A549 (cell line): ENCODE results near the gene GFY. TPM values are rescaled to one million over a fixed set of nuclear protein-coding genes. Genes with fewer than 3 reads are reported as not detected.

Experiments
- ATAC-seq, 2 experiments: fragments of 200-7000 bp in 1 of 2; fragments of >200 bp in 1 of 2; cut with Nextera tagmentation in 1 of 2; cut with Tn5 transposase in 1 of 2; 3 replicates each; pipeline versions ENCODE4 v1.8.0 to v1.9.1; 2018 to 2020; ENCODE audit warnings: mild to moderate bottlenecking in 1 of 2, moderate library complexity in 1 of 2
- CTCF ChIA-PET: fragments of 300-600 bp; sonication (Branson Sonifier 250); formaldehyde crosslinking; extraction: SDS; loops from one replicate; lab custom pipeline; 2021; ENCODE audit warnings: antibody characterized with exemption, inconsistent platforms; lab: Yijun Ruan, JAX
- POLR2A ChIA-PET: fragments of 350-600 bp; formaldehyde crosslinking; extraction: SDS; loops from one replicate; lab custom pipeline; 2021; ENCODE audit warnings: antibody characterized with exemption, inconsistent platforms; lab: Yijun Ruan, JAX
- DNase-seq, 2 experiments: peaks; one replicate each; pipeline versions ENCODE4 v3.0.0 to v3.0.0-alpha.2; 2011 to 2016; ENCODE audit warnings: low read depth in 1 of 2, low spot score in 1 of 2
- FAIRE-seq: peaks from 2 replicates; lab custom pipeline; 2011; peaks lifted over from hg19 to GRCh38; lab: Jason Lieb, UNC
- H3K27ac ChIP-seq, 2 experiments: fragments of >200 bp; sonication (Bioruptor Twin); formaldehyde crosslinking; 3 replicates each; pipeline ENCODE4 v1.5.1; 2016 to 2017
- H3K4me1 ChIP-seq: fragments of >200 bp; sonication (Bioruptor Twin); formaldehyde crosslinking; 3 replicates; pipeline ENCODE4 v1.6.1; 2016
- H3K4me2 ChIP-seq: fragments of >200 bp; sonication (Bioruptor Twin); formaldehyde crosslinking; 3 replicates; pipeline ENCODE4 v1.6.1; 2016
- H3K4me3 ChIP-seq: fragments of >200 bp; sonication (Bioruptor Twin); formaldehyde crosslinking; 3 replicates; pipeline ENCODE4 v1.5.1; 2016
- H3K9me3 ChIP-seq: fragments of >200 bp; sonication (Bioruptor Twin); formaldehyde crosslinking; 3 replicates; pipeline ENCODE4 v1.6.1; 2016
- BHLHE40 ChIP-seq: IDR thresholded peaks from 2 replicates; pipeline ENCODE4 v1.6.1; 2012; ENCODE audit warnings: low read depth, low read length, inconsistent platforms
- CBX8 ChIP-seq: fragments of 200-600 bp; sonication (generic); IDR thresholded peaks from 2 replicates; pipeline ENCODE4 v1.6.1; 2016
- CEBPB ChIP-seq, 2 experiments: fragments of >200 bp in 1 of 2; sonication (Bioruptor Twin) in 1 of 2; formaldehyde crosslinking in 1 of 2; IDR thresholded peaks; 2 replicates each; pipeline ENCODE4 v1.6.1; 2012 to 2016
- CHD2 ChIP-seq: fragments of 150-350 bp; IDR thresholded peaks from 2 replicates; pipeline ENCODE4 v1.6.1; 2014; ENCODE audit warnings: low read length; ENCODE audit not compliant: partially characterized antibody
- EHF ChIP-seq: fragments of 250-450 bp; sonication (Bioruptor Pico); IDR thresholded peaks from 2 replicates; pipeline ENCODE4 v1.5.0; 2020; ENCODE audit warnings: mild to moderate bottlenecking
- FOXS1 ChIP-seq: fragments of 250-450 bp; sonication (Bioruptor Pico); IDR thresholded peaks from 2 replicates; pipeline ENCODE4 v1.5.0; 2020; ENCODE audit warnings: mild to moderate bottlenecking, moderate library complexity
- HDAC2 ChIP-seq: fragments of 200-600 bp; sonication (generic); IDR thresholded peaks from 2 replicates; pipeline ENCODE4 v1.6.1; 2016
- HEYL ChIP-seq: fragments of 250-450 bp; sonication (Bioruptor Pico); IDR thresholded peaks from 2 replicates; pipeline ENCODE4 v1.8.0; 2021; ENCODE audit warnings: mild to moderate bottlenecking, moderate library complexity
- HOXA7 ChIP-seq: fragments of 250-450 bp; sonication (Bioruptor Pico); IDR thresholded peaks from 2 replicates; pipeline ENCODE4 v1.5.0; 2020; ENCODE audit warnings: mild to moderate bottlenecking, moderate library complexity
- HOXB13 ChIP-seq: fragments of 250-450 bp; sonication (Bioruptor Pico); IDR thresholded peaks from 2 replicates; pipeline ENCODE4 v1.5.0; 2020; ENCODE audit warnings: low read depth, mild to moderate bottlenecking, moderate library complexity
- HOXB5 ChIP-seq: fragments of 250-450 bp; sonication (Bioruptor Pico); IDR thresholded peaks from 2 replicates; pipeline ENCODE4 v1.5.0; 2020; ENCODE audit warnings: mild to moderate bottlenecking, moderate library complexity
- KDM1A ChIP-seq: fragments of 200-600 bp; sonication (generic); IDR thresholded peaks from 2 replicates; pipeline ENCODE4 v1.6.1; 2016; ENCODE audit warnings: low read depth, mild to moderate bottlenecking
- MAZ ChIP-seq: fragments of 150-350 bp; IDR thresholded peaks from 2 replicates; pipeline ENCODE4 v1.6.1; 2014; ENCODE audit warnings: antibody characterized with exemption, low read depth, low read length, borderline replicate concordance
- MYC ChIP-seq: IDR thresholded peaks from 2 replicates; pipeline ENCODE4 v1.6.1; 2012; ENCODE audit warnings: mild to moderate bottlenecking, inconsistent platforms, low read length, improper control_type of control experiment, borderline replicate concordance
- NR3C1 ChIP-seq: fragments of >200 bp; sonication (Bioruptor Twin); formaldehyde crosslinking; IDR thresholded peaks from 3 replicates; pipeline ENCODE4 v1.6.1; 2017
- POLR2AphosphoS2 ChIP-seq: conservative IDR thresholded peaks from 2 replicates; pipeline ENCODE4 v1.6.1; 2012; ENCODE audit warnings: low read length, improper control_type of control experiment, inconsistent platforms
- RAD21 ChIP-seq, 2 experiments: fragments of >200 bp in 1 of 2; sonication (Bioruptor Twin) in 1 of 2; formaldehyde crosslinking in 1 of 2; IDR thresholded peaks in 1 of 2; conservative IDR thresholded peaks in 1 of 2; 2 replicates in 1 of 2; 3 replicates in 1 of 2; pipeline ENCODE4 v1.6.1; 2012 to 2018; ENCODE audit warnings: inconsistent platforms in 1 of 2
- RNF2 ChIP-seq: fragments of 200-600 bp; sonication (generic); IDR thresholded peaks from 2 replicates; pipeline ENCODE4 v1.6.1; 2016; ENCODE audit warnings: low read depth, mild to moderate bottlenecking, antibody characterized with exemption, moderate library complexity, borderline replicate concordance
- SMC3 ChIP-seq: fragments of >200 bp; sonication (Bioruptor Twin); formaldehyde crosslinking; IDR thresholded peaks from 3 replicates; pipeline ENCODE4 v1.6.1; 2018; ENCODE audit warnings: inconsistent platforms
- SREBF2 ChIP-seq: fragments of 450-650 bp; IDR thresholded peaks from 2 replicates; pipeline ENCODE4 v1.6.1; 2014; ENCODE audit warnings: mild to moderate bottlenecking, moderate library complexity
- TP53 ChIP-seq: fragments of 250-450 bp; sonication (Bioruptor Pico); IDR thresholded peaks from 2 replicates; pipeline ENCODE4 v1.5.0; 2021; ENCODE audit warnings: mild to moderate bottlenecking, moderate library complexity
- ZC3H11A ChIP-seq: fragments of 450-650 bp; IDR thresholded peaks from 2 replicates; pipeline ENCODE4 v1.6.1; 2014; ENCODE audit warnings: antibody characterized with exemption, mild to moderate bottlenecking
- WGBS: methylation state at CpG from one replicate; pipeline ENCODE4 v1.1.6; 2017; ENCODE audit errors: missing lambda C conversion rate; 5-methylcytosine and 5-hydroxymethylcytosine counted together
- polyA plus RNA-seq, 4 experiments: library from polyadenylated mRNA; depleted of rRNA in 3 of 4; stranded (reverse); fragments of >200 nt; fragmentation: RNase III in 1 of 4; extraction: RNeasy Plus Mini Kit Qiagen cat#74134 plus additional on column Dnase treatment in 1 of 4; gene quantifications; 2 replicates in 3 of 4; 3 replicates in 1 of 4; pipeline ENCODE4 v1.2.3, GENCODE V29; 2011 to 2017
- TF ChIP-seq, protein P1 (sequence below): fragments of 150-350 bp; IDR thresholded peaks from 2 replicates; pipeline ENCODE4 v1.6.1; 2014; ENCODE audit warnings: low read depth, mild to moderate bottlenecking, low read length
- TF ChIP-seq, protein P2 (sequence below): fragments of 250-450 bp; sonication (Bioruptor Pico); IDR thresholded peaks from 2 replicates; pipeline ENCODE4 v1.5.0; 2021; ENCODE audit warnings: mild to moderate bottlenecking, moderate library complexity, borderline replicate concordance
- TF ChIP-seq, protein P3 (sequence below): IDR thresholded peaks from 2 replicates; pipeline ENCODE4 v1.6.1; 2012
- TF ChIP-seq, protein P4 (sequence below): IDR thresholded peaks from 2 replicates; pipeline ENCODE4 v1.6.1; 2012; ENCODE audit warnings: low read depth, borderline replicate concordance

Gene GFY
- polyA plus RNA-seq, 2 of the 4 experiments (the other 2 are of a cell fraction): 0.06 TPM; not detected in 1

DNA sequence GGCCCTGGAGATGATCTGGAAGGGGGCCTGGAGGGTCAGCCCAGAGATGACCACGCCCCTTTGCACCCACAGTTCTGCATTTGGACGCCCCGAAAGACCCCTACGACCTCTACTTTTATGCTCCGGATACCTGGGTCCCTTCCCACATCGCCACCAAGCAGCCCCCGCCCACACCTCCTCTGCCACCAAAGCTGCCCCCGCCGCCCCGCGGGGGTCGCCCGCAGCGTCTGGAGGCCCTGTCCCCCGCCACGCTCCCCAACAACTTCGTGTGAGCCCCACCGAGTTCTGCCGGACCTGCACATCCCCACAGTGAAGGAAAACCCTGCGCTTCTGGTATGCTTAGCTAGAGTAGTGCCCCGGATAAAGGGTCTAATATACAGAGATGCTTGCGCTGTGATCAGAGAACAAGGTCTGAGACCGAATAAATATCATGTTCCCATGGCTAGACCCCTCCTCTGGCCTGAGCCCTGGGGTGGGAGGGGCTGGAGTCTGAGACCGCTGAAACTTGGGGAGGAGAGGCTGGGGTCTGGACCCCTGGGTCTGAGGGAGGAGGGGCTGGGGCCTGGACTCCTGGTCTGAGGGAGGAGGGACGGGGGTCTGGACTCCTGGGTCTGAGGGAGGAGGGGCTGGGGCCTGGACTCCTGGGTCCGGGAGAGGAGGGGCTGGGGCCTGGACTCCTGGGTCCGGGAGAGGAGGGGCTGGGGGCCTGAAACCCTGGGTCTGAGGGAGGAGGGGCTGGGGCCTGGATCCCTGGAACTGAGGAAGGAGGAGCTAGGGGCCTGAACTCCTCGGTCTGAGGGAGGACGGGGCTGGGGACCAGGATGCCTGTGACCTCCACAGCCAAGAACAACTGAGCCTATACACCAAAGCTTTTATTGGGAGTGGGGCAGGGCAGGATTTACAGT, 3.6 kb downstream of the GFY start:
- ATAC-seq: no peak
- peak overlapping the region; percentile 39; the same call in 2 of the 3 replicates for H3K4me3 ChIP-seq
- no peaks in the 10 kb centered on the region; the same call in 2 of the 3 replicates for H3K9me3 ChIP-seq
- CTCF ChIA-PET: interaction anchor here (0.6 to 13.8 kb wide), 11 partner anchors 7 to 280 kb away, joined by 3 to 141 read pairs (median 6); no protein-coding TSS in a partner anchor
- H3K27ac ChIP-seq: peak overlapping the region in 1 of 2 experiments; percentile 66; a peak in 4 of 6 replicates
- peaks cover 23% of the 10 kb centered on the region for H3K4me1 ChIP-seq
- no peak for TF ChIP-seq TP53
- no peak for TF ChIP-seq MAZ
- TF ChIP-seq, protein P1, sequence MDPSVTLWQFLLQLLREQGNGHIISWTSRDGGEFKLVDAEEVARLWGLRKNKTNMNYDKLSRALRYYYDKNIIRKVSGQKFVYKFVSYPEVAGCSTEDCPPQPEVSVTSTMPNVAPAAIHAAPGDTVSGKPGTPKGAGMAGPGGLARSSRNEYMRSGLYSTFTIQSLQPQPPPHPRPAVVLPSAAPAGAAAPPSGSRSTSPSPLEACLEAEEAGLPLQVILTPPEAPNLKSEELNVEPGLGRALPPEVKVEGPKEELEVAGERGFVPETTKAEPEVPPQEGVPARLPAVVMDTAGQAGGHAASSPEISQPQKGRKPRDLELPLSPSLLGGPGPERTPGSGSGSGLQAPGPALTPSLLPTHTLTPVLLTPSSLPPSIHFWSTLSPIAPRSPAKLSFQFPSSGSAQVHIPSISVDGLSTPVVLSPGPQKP: no peak
- TF ChIP-seq HOXA7 (CRISPR knock-in tag): no peak
- no peak for TF ChIP-seq SREBF2
- TF ChIP-seq BHLHE40: no peak
- no peak for TF ChIP-seq HEYL (CRISPR knock-in tag)
- TF ChIP-seq HOXB13 (CRISPR knock-in tag): no peak
- TF ChIP-seq ZC3H11A: no peak
- TF ChIP-seq MYC: no peak
- TF ChIP-seq, all 56 proteins: peak for 0
- peak overlapping the region; percentile 98 for H3K4me2 ChIP-seq
- POLR2A ChIA-PET: no interaction called here
- DNase-seq (no peak), FAIRE-seq (no peak)
- 62% methylated on average over 21 of the region's 29 CpGs for WGBS

DNA sequence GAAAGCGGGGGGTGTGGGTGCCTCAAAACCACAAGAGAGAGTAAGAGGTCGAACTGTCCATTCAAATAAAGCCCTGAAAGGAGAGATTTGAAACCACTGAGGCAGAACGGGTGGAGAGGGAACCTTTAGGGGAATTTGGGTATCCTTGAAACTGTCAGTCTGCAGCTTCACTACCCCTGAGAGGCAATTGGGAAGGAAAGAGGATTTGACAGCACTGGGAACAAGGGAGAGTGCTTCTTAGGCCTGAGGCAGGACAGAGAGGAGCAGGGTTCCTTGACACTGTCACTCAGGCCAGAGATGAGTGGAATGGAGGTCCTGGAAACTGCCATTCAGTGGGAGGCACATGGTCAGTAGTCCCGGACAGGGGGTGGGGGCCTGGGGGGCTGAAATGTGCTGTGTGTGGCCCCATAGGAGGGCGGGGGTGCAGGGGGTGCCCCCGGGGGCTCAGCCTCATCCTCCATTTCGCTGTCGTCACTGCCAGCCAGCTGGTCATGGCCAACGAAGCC, 5.0 kb downstream of the GFY start:
- FAIRE-seq (no peak), DNase-seq (peak in 1 of 2 experiments; percentile 64), ATAC-seq (0 out of 6 replicates have a peak, but pooled peaks have one; percentile 6 to 17)
- H3K4me2 ChIP-seq: no peak overlapping the region
- TF ChIP-seq KDM1A (no peak), HOXB5 (CRISPR knock-in tag) (no peak), RNF2 (no peak), HOXA7 (CRISPR knock-in tag) (no peak), CEBPB (IDR thresholded peaks at IDR 0.05) (no peak), HDAC2 (no peak), EHF (CRISPR knock-in tag) (no peak), NR3C1 (no peak), BHLHE40 (no peak), FOXS1 (CRISPR knock-in tag) (no peak), CBX8 (no peak)
- CTCF ChIA-PET: interaction anchor here (0.7 to 13.8 kb wide), 9 partner anchors 9 to 204 kb away, joined by 3 to 141 read pairs (median 5); partner anchors contain the start of gene FLT3LG
- POLR2A ChIA-PET: no interaction called here
- H3K4me1 ChIP-seq: peaks cover 23% of the 10 kb centered on the region
- 74% methylated on average over 9 of the region's 9 CpGs for WGBS
- no peak overlapping the region for H3K4me3 ChIP-seq
- no peaks in the 10 kb centered on the region; the same call in 2 of the 3 replicates for H3K9me3 ChIP-seq
- H3K27ac ChIP-seq: no peak overlapping the region

DNA sequence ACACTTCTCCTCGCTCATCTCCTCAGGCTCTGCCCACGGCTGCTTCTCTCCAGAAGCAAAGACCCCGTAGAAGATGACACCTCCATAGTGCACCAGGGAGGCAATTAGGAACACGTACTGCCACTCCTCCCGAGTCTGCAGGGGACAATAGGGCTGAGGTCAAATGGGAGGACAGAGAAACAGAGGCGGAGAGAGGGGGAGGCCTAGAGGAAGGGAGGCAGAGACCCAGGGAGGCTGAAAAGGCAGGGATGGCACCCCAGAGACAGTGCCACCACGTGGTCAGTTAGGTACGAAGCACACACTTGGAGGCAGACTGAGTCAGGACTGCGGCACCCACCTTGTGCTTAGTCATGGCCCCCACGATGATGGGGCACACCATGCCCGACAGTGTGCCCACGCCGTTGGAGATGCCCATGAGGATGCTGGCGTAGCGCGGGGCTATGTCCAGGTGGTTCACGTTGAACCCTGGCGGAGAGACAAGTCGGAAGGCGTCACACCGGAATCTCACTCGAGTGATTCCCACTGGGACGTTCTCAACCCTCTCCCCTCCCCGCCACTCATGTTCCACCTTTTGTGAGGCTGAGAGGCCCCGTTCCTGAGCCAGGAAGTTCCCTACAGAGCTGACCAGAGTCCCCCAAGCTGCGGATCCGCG, 5.6 kb downstream of the GFY start:
- no peak overlapping the region for H3K4me2 ChIP-seq
- POLR2A ChIA-PET: no interaction called here
- H3K4me3 ChIP-seq: no peak overlapping the region
- H3K4me1 ChIP-seq: peaks cover 20% of the 10 kb centered on the region
- WGBS: 71% methylated on average over 28 of the region's 28 CpGs
- no peak for FAIRE-seq
- CTCF ChIA-PET: interaction anchor here (0.7 to 13.8 kb wide), 12 partner anchors 9 to 333 kb away, joined by 3 to 141 read pairs (median 4); partner anchors contain the start of gene FLT3LG
- no peak overlapping the region for H3K27ac ChIP-seq
- peak in 1 of 2 experiments; percentile 68 for DNase-seq
- H3K9me3 ChIP-seq: no peaks in the 10 kb centered on the region; the same call in 2 of the 3 replicates
- peak in 1 of 2 experiments; percentile 43; a peak in 3 of 6 replicates for ATAC-seq
- TF ChIP-seq CBX8 (no peak), NR3C1 (no peak), POLR2AphosphoS2 (no peak), HEYL (CRISPR knock-in tag) (no peak), SMC3 (peak; percentile 21; the same call in 1 of the 3 replicates), MYC (no peak), CHD2 (no peak), RAD21 (conservative IDR thresholded peaks at IDR 0.05 in 1 of 2, IDR thresholded peaks at IDR 0.05 in 1 of 2) (peak; percentile 12 to 27; a peak in 2 of 5 replicates), HDAC2 (no peak)
- TF ChIP-seq, protein P2, sequence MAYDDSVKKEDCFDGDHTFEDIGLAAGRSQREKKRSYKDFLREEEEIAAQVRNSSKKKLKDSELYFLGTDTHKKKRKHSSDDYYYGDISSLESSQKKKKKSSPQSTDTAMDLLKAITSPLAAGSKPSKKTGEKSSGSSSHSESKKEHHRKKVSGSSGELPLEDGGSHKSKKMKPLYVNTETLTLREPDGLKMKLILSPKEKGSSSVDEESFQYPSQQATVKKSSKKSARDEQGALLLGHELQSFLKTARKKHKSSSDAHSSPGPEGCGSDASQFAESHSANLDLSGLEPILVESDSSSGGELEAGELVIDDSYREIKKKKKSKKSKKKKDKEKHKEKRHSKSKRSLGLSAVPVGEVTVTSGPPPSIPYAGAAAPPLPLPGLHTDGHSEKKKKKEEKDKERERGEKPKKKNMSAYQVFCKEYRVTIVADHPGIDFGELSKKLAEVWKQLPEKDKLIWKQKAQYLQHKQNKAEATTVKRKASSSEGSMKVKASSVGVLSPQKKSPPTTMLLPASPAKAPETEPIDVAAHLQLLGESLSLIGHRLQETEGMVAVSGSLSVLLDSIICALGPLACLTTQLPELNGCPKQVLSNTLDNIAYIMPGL (CRISPR knock-in tag): no peak
- TF ChIP-seq, protein P3, sequence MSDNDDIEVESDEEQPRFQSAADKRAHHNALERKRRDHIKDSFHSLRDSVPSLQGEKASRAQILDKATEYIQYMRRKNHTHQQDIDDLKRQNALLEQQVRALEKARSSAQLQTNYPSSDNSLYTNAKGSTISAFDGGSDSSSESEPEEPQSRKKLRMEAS: peak; percentile 64
- TF ChIP-seq, protein P4, sequence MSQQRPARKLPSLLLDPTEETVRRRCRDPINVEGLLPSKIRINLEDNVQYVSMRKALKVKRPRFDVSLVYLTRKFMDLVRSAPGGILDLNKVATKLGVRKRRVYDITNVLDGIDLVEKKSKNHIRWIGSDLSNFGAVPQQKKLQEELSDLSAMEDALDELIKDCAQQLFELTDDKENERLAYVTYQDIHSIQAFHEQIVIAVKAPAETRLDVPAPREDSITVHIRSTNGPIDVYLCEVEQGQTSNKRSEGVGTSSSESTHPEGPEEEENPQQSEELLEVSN: peak; percentile 49; the same call in 1 of the 2 replicates
